ENCODE results near the gene CPOX. TPM values are rescaled to one million over a fixed set of nuclear protein-coding genes. Genes with fewer than 3 reads are reported as not detected.
A peak's percentile ranks its signal among the peaks of the same experiment; 100 is the strongest.

The CPOX gene
- total and polyA plus RNA-seq, 2 of the 8 experiments (the other 6 are each of a cell fraction or from before 2014, with no cell fraction given), result 17.4 to 27.0 TPM

GRCh38 chr3:98531622-98532274 is 61.7 kb downstream of the CPOX start, which contains the start of gene GPR15:
Gene GPR15, plus strand, starts transcription at chr3:98531978. Its CDS starts 56 bp downstream, at chr3:98532034.
- Histone ChIP-seq H4K20me1 (replicated peaks in 1 of 2; ENCODE audit: control insufficient read depth in 1 of 2, insufficient read depth in 2 of 2, low read length in 2 of 2) (no peaks in the 10 kb centered on the region), H2BK12ac (ENCODE audit: low read depth, low read length) (no peak within 1 kb of the TSS), H3K4me3 (ENCODE audit: extremely low read depth in 1 of 4, insufficient read depth in 2 of 4, low read depth in 3 of 4, low read length in 4 of 4) (no peak within 1 kb of the TSS), H2BK15ac (ENCODE audit: low read length) (no peak within 1 kb of the TSS), H2BK5ac (ENCODE audit: low read depth, low read length) (no peak within 1 kb of the TSS), H4K5ac (ENCODE audit: insufficient read length, low read depth, low read length) (no peak within 1 kb of the TSS), H3K23me2 (ENCODE audit: low read depth, low read length) (no peaks in the 10 kb centered on the region), H3K23ac (ENCODE audit: insufficient read length) (no peak within 1 kb of the TSS), H2BK20ac (ENCODE audit: low read length) (no peak within 1 kb of the TSS), H3K27me3 (replicated peaks in 1 of 4; ENCODE audit: control insufficient read depth in 3 of 4, extremely low read depth in 1 of 4, insufficient read depth in 3 of 4, low read length in 3 of 4) (no peaks in the 10 kb centered on the region), H3K79me1 (ENCODE audit: low read depth, low read length) (no peaks in the 10 kb centered on the region), H2AK5ac (ENCODE audit: low read depth, low read length) (no peak within 1 kb of the TSS), H2AFZ (ENCODE audit: low read length) (peak within 1 kb of the TSS; percentile 83; the same call in 1 of the 2 replicates), H2BK120ac (replicated peaks; ENCODE audit: low read depth, low read length) (no peak within 1 kb of the TSS), H3K18ac (ENCODE audit: extremely low read depth, low read length) (no peak within 1 kb of the TSS), H3K36me3 (ENCODE audit: control insufficient read depth in 2 of 4, insufficient read depth in 4 of 4, low read length in 3 of 4) (no peaks in the 10 kb centered on the region), H3K79me2 (ENCODE audit: control insufficient read depth in 1 of 2, insufficient read depth in 2 of 2, low read length in 2 of 2) (no peaks in the 10 kb centered on the region), H3K9me3 (ENCODE audit: insufficient read depth in 2 of 2, low read depth in 1 of 2, low read length in 1 of 2) (no peaks in the 10 kb centered on the region), H3K14ac (ENCODE audit: insufficient read length) (no peak within 1 kb of the TSS), H3K4me1 (replicated peaks in 1 of 4; ENCODE audit: control insufficient read depth in 3 of 4, insufficient read depth in 4 of 4, low read length in 3 of 4) (no peaks in the 10 kb centered on the region), H4K8ac (ENCODE audit: extremely low read depth, insufficient read depth, low read length) (no peak within 1 kb of the TSS), H3K56ac (replicated peaks; ENCODE audit: insufficient read length, low read depth, low read length) (no peak within 1 kb of the TSS), H3K4me2 (ENCODE audit: insufficient read depth in 1 of 2, low read depth in 2 of 2, low read length in 2 of 2) (no peak within 1 kb of the TSS), H3K9ac (replicated peaks in 1 of 4; ENCODE audit: extremely low read depth in 1 of 4, low read depth in 3 of 4, low read length in 3 of 4) (no peak within 1 kb of the TSS), H3K4ac (replicated peaks; ENCODE audit: insufficient read length, low read depth, low read length) (no peak within 1 kb of the TSS), H4K91ac (replicated peaks; ENCODE audit: insufficient read length, low read length) (no peak within 1 kb of the TSS), H3K27ac (ENCODE audit: low read depth, low read length) (no peak within 1 kb of the TSS)
- no peak for TF ChIP-seq SUZ12 (IDR thresholded peaks at IDR 0.05; ENCODE audit: low read length)
- no peak for TF ChIP-seq ATF2 (IDR thresholded peaks at IDR 0.05; ENCODE audit: low read length)
- TF ChIP-seq KDM1A (IDR thresholded peaks at IDR 0.05; ENCODE audit: borderline replicate concordance, low read length), result no peak
- no peak for TF ChIP-seq POLR2A (IDR thresholded peaks at IDR 0.05; ENCODE audit: control extremely low read depth in 1 of 2, low read depth in 2 of 2, low read length in 2 of 2)
- no peak for TF ChIP-seq TAF1 (IDR thresholded peaks at IDR 0.05; ENCODE audit: low read depth, low read length)
- TF ChIP-seq SP4 (IDR thresholded peaks at IDR 0.05; ENCODE audit: low read length), result no peak
- TF ChIP-seq RXRA (IDR thresholded peaks at IDR 0.05; ENCODE audit: insufficient read depth, low read depth, low read length), result no peak
- TF ChIP-seq SRF (IDR thresholded peaks at IDR 0.05; ENCODE audit: low read depth, low read length), result no peak
- no peak for TF ChIP-seq YY1 (IDR thresholded peaks at IDR 0.05; ENCODE audit: low read depth, low read length)
- no peak for TF ChIP-seq ZNF274 (IDR thresholded peaks at IDR 0.05; ENCODE audit: borderline replicate concordance, extremely low read depth, low read length)
- TF ChIP-seq NRF1 (IDR thresholded peaks at IDR 0.05; ENCODE audit: low read depth, low read length), result no peak
- TF ChIP-seq RFX5 (IDR thresholded peaks at IDR 0.05; ENCODE audit: borderline replicate concordance, low read depth, low read length), result no peak
- no peak for TF ChIP-seq BACH1 (IDR thresholded peaks at IDR 0.05; ENCODE audit: low read length)
- DNase-seq (ENCODE audit: low read depth in 1 of 2, low spot score in 2 of 2), result no peak
- ChIA-PET POLR2A (ENCODE audit: partially characterized antibody) (no interaction called here), CTCF (ENCODE audit: partially characterized antibody) (interaction anchor here (0.6 to 1.3 kb wide), 2 partner anchors 55 to 473 kb away, joined by 3 read pairs; no protein-coding TSS in a partner anchor)
- 95% methylated on average over 7 of the region's 7 CpGs; no CpG with 5 or more reads in 1 of the 2 experiments for WGBS, 2 experiments (ENCODE audit: extremely low coverage in 1 of 2, insufficient coverage in 1 of 2, insufficient read length in 1 of 2, insufficient replicate concordance in 2 of 2, low coverage in 1 of 2, low lambda C conversion rate in 2 of 2, missing lambda C conversion rate in 1 of 2)
- no peak for FAIRE-seq
